ENCODE results near the gene CARS2.
"Not testable (repeated sequence)": the region's sequence is repeated elsewhere in the genome, so short reads cannot be mapped to it uniquely, and the experiment has no call there.

The CARS2 gene

DNA sequence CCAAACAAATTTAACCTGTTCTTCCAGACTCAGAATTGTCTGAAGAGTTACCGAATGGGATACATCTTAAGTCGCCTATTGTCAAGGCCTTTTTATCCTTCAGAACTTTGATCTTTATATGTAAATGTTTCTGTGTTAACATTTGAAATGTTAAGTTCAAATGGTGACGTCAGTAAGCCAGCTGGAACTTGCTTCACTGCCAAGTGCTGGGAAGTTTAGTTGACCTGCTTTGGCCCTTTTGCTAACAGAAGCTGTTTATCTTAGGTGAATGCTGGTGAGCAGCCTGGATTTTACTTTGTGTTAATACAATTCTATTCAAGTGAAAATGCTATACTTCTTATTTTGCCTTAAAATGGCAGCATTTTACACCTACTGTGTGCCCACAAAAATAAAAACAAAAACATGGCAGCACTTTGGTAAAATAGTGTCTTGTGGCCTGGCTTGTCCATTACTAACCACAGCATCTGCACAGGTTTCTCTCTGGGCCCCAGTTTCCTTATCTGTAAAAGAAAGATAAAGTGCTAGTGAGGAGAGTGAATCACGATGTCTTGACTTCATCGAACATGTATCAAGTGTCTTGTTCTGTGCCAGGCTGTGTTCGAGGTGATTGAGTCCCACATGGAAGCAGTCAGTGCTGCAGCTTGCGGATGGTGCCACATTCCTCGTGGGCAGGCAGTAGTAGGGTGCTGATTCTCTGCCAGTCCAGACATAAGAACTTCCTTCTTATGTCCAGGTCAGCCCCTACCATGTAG lies 88.4 kb downstream of the CARS2 start:
- no peak for DNase-seq (ENCODE audit: low spot score)
- H3K4me3 ChIP-seq, result peak overlapping the region; percentile 96
- no peak for TF ChIP-seq CTCF (IDR thresholded peaks at IDR 0.05)
- peak overlapping the region in 1 of 2 donors; percentile 98 for H3K27ac ChIP-seq

DNA sequence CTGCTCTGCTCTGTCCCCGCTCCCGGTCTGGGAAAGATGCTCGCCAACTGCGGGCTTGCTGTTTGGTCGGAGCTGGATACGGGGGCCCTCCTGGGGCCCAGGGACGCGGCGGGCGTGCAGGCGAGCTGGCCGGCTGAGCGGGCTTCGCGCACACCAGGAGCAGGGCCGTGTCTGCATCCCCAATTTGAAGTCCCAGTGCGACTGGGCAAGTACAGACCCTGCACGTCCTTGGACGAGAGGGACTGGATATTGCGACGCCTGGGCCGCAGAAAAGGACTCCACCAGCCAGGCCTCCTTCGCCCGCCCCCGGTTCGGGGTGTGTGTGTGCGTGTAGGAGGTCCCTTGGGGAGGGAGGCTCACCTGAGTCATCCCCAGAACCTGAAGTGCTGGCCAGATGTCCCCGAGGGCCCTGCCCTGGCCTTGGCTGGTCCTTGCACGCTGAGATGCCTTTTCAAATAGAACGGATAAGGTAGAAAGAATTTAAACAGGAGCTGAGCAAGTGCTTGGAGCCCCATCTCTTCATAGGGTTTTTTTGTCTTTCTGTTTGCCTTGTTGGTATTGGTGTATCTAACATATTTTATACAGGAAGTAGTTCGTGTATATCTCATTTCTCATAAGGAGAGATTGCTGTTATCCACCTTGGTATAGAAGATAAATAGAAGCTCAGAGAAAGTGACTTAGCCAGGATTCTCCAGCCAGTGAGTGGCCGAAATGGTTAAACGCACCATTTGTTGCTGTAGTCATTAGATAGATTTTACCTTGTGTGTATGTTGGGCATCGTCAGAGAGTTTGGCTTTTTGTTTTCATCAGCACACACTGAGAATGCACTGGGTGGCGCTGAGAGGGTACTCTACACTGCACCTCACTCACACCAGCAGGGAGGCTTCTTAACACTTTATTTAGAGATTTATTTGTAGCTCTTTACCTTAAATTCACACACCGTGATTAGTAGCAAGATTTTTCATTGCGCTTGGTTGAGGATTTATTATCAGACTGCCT lies 89.5 kb downstream of the CARS2 start:
- peak; percentile 78 for DNase-seq (ENCODE audit: low spot score)
- no peak for TF ChIP-seq CTCF (IDR thresholded peaks at IDR 0.05)
- Histone ChIP-seq H3K27ac (peak overlapping the region; percentile 98 to 99), H3K4me3 (peak overlapping the region; percentile 96)

DNA sequence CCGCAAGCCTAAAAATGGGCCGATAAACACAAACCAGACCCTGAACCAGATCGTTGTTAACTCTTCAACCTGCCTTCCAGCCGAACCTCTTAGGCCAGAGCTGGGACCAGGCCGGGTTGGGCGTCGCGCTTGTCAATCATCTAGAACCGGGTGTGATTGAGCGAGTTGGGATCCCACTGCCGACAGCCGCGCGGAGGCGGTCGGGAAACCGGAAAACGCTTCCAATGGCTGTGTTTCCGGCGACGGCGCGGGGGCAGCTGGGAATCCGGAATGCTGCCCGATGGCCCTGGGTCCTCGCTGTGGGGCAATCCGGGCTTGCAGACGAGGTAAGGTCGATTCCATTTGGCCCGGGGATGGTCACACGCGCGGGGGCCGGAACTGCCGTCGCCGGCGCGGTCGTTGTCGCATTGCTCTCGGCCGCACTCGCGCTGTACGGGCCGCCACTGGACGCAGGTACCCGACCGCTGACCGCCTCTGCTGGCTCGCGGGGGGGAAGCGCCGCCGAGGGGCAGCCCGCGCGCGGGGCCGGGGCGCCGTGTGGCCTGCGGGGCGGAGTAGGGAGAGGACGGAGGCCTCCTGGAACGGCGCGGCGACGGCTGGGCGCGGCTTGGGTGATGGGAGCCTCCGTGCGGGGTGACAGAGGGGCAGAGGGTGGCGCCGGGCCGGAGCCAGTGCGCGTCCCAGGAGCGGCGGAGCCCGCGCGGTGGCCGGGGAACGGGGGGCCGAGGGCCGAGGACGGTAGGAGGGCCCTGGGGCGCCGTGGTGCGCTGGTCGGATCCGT lies 90.4 kb downstream of the CARS2 start, which contains the start of gene NAXD:
TSS of gene NAXD (plus strand) at position 224 of the 781 bp plus-strand sequence. CDS start at position 281, 57 bp downstream.
- H3K4me3 ChIP-seq, result peak within 1 kb of the TSS; percentile 96
- peak; percentile 97 for DNase-seq (ENCODE audit: low spot score)
- no peak for TF ChIP-seq CTCF (IDR thresholded peaks at IDR 0.05)
- peak within 1 kb of the TSS; percentile 98 to 99 for H3K27ac ChIP-seq

DNA sequence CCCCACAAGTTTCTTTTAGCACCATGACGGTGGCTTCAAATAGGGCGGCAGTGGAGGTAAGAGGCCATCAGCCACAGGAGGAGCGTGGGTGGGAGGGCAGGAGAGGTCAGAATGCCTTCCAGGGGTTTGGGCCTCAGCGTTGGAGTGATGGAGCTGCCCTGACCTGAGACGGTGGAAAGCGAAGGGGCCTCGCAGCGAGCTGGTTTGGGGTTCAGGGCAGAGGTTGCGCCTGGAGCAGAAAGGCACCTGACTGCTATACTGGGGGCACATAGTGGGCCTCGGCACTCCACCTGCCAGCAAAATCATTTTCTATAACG lies 91.0 kb downstream of the CARS2 start:
- no peak for DNase-seq (ENCODE audit: low spot score)
- Histone ChIP-seq H3K4me3 (peak overlapping the region; percentile 96), H3K27ac (peak overlapping the region; percentile 98 to 99)
- TF ChIP-seq CTCF (IDR thresholded peaks at IDR 0.05), result no peak

- H3K27ac ChIP-seq, result no peak overlapping the region
- no peak overlapping the region for H3K4me3 ChIP-seq
- TF ChIP-seq CTCF (IDR thresholded peaks at IDR 0.05), result no peak
- DNase-seq (ENCODE audit: low spot score), result no peak
These were observed 94.8 kb downstream of the CARS2 start for GRCh38 chr13:110610955-110611595.

DNA sequence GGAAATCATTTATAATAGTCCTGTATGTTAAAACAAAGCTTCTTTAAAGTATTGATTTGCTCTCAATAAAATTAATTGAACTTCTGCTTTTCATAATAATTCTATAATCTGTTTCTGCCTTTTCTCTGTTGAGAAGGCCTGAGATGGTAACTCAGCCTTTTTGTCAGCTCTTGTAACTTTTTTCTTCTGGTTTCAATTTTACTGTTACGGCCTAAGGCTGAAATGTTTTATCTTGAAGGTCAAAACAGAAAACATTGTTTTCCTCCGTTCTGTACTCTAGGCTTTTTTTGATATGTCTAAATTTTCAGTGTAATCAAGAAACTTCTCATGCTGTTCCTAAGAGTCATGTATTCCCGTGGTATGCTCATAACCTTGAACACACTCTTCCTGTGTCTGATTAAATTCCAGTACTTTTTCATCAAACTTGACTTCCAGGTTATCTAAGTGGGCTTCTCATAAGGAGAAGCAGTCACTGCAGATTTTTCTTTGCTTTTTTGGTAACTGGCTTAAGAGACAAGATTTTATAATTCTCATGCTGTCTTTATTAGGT lies 98.2 kb downstream of the CARS2 start:
- no peak overlapping the region for H3K27ac ChIP-seq
- no peak for TF ChIP-seq CTCF (IDR thresholded peaks at IDR 0.05)
- no peak for DNase-seq (ENCODE audit: low spot score)
- H3K4me3 ChIP-seq, result no peak overlapping the region

GRCh38 chr13:110606281-110606680 lies 99.6 kb downstream of the CARS2 start:
- H3K27ac ChIP-seq; DNase-seq (ENCODE audit: low spot score); H3K4me3 ChIP-seq: not testable (repeated sequence)

Measured in coronary artery (tissue), 2 donors.